ENCODE results near the gene AIPL1. TPM values are rescaled to one million over a fixed set of nuclear protein-coding genes. Genes with fewer than 3 reads are reported as not detected.

The AIPL1 gene
- polyA plus RNA-seq, 3 donors = 0.06 TPM; not detected in 2

DNA sequence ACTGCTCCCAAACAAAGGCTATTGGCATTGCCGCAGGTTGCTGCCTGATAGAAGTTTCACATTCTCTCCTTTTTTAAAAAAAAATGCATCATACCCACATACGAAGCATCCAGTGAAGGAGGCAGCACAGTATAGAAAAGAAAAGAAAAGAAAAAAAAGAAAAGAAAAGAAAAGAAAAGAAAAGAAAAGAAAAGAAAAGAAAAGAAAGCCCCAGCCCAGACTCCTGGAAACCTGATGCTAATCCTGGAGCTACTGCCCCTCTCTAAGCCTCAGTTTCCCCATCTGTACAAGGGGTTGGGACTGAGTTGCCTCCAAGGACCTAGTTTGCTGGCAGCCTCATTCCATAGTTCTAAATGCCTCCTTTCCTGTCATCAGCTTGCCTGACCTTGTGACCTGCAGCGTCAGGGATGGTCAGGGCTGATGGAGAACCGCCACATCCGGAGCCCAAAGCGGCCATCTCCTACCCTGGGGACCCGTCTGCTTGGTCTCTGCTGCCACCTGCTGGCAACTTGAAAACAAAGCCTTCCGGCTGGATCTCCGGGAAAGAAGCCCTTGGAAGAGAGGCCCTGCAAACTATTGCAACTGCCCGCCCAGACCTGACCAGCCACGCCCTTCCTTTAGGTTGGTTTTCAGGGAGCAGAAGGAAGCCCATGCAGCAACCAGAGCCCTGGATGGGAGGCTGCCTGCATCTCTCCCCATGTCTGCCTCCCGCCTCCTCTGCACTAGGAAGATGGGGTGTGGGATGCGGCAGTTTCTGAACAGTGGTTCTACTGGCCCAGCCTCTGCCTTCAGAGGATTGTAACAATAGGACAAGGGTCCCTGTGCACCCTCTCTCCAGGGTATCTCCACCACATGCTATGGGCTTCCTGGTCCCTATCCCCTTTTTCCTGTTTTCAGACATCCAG, 13.0 kb downstream of the AIPL1 start:
- peak; percentile 69 for DNase-seq

DNA sequence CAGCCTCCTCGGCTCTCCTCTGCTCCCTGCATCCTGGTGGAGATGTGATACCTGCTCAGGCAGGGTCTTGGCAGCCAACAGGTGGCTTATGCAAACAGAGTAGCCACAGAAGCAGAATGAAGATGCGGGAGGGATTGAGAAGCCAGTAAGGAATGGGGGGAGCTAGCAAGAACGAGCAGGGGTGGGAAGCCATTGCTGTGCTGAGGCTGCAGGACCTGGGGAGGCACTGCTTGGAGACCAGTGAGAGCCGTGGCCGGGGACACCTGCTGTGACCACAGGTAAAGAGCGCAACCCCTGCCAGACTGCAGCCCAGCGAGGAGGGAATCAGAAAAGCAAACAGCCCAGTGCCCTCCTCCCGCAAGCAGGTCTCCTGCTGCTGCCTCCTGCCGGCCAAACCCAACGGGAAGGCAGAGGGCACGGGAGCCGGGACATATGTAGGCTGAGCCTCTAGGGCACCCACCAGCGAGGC, 14.7 kb downstream of the AIPL1 start:
- no peak for DNase-seq

DNA sequence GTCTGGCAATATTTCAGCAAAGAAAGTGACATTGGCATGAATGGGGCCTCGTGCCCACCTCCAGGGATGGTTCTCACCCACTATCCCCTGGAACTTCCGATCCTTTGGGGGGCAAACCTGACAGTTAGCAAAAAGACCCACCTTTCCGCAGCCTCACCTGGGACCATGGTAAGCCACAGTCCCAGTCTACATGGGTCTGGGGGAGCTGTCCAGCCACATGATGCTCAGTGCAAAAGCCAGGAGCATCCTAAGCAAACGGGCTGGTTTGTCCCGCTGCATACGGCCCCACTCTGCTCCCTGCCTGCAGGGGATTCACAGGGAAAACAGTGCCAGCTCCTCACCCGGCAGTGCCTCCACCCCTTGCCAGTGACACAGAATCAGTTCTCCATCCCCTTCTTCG, 19.3 kb downstream of the AIPL1 start:
- no peak for DNase-seq

DNA sequence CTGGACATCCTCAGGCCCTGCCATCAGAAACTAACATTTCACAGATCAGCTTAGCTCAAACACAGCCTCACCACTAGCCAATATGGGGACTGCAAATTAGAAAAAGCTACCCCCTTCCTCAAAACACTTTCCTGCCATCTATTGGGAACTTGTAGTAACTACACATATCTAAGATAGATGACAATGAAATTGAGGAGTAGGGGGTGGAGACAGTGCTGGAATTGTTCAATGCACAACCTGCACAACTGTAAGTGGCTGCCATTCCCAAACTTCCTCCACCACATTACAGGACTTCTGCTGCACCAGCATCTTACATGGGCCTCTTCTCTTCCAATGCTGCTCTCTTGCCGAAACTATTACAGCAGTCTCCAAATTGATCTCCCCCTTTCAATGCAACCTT, 21.9 kb downstream of the AIPL1 start:
- DNase-seq = no peak

DNA sequence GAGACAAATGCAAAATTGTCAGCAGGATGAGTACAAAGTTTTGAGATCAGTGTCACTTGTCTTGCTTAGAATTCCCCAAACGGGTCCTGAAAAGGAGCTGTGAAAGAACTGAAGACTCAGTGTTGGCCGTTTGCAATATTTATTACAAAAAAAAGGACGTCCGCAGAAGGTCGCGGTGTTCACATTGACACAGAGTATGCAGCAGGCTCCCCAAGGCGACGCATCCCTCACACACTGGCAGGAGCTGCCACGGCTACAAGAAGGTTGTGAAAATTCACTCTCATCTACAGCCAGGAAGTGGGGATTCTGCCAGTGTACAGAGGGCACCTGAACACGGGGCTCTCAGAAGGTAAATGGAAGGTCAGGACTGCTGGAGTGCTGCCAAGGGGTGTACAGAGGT, 26.2 kb downstream of the AIPL1 start:
- no peak for DNase-seq

DNA sequence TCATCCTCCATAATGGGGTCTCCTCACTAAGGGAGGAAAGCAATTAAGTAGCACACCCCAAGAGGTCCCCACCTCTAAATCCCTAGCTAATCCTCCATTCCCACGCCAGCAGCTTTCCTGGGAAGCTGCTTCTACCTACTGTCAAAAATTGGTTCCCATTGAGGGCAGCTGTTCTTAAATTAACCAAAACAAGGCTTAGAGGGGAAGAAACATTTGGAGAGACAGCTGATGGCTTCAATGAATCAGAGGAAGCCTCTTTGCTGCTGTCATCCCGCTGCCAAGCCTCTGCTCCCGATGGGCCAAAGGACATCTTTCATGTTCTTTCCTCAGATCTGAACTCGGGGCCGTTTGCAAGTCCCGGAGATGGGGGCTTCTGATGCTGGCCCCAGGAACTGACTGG, 26.6 kb downstream of the AIPL1 start:
- DNase-seq = no peak

DNA sequence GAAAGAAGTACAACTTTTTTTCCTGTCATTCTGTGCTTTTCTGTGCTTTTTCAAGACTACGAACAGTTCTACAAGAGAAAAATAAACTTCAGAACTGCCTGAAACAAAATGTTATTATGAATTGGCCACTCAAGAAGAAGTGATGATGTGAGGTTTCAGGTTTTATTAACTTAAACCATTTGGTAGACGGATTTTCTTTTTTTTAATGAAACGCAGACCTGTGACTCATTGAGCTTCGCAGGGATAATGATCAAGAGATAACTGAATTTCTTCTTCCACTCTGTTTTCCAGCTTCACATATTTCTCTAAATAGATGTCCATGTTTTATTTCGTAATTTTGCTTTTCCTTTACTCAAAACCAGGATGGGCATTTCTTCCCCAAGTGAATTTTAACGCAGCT, 32.7 kb downstream of the AIPL1 start:
- DNase-seq = no peak

DNA sequence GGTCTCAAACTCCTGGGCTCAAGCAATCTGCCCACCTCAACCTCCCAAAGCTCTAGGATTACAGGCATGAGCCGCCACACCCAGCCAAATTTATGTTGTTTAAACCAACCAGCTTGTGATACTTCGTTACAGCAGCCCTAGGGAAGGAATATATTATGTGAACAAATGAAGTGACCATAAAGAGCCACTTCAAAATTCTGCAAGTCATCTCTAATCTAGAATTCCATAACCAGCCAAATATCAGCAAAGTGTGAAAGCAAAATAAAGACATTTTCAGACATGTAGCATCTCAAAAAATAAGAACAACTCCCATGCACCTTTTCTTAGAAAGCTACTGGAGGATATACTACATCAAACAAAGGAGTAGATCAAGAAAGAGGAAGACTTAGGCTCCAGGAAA, 36.0 kb downstream of the AIPL1 start:
- DNase-seq = no peak

DNA sequence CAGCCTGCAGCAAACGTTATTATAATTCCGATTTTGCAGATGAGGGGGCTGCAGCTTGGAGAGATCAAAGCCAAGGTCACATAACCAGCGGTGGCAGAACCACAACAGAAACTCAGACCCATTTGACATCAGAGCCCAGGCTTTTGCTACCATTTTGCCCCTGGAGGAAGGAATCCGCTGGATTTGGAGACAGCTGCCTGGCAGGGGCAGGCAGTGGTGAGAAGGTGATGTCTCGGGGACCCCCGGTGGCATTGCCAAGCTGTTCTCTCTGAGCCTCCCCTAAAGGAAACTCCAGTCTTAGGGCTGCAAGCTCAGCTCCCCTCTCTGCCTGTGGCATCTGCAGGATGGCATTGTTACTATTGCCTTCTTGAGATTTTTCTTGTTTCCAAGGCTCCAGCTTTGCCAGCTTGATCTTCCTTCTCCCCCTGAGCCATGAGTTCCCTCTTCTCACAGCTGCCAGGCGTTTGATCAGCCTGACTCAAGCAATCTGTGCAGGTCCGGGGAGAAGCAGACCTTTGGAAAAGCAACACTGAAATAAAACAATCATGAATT, 40.8 kb downstream of the AIPL1 start:
- no peak for DNase-seq

DNA sequence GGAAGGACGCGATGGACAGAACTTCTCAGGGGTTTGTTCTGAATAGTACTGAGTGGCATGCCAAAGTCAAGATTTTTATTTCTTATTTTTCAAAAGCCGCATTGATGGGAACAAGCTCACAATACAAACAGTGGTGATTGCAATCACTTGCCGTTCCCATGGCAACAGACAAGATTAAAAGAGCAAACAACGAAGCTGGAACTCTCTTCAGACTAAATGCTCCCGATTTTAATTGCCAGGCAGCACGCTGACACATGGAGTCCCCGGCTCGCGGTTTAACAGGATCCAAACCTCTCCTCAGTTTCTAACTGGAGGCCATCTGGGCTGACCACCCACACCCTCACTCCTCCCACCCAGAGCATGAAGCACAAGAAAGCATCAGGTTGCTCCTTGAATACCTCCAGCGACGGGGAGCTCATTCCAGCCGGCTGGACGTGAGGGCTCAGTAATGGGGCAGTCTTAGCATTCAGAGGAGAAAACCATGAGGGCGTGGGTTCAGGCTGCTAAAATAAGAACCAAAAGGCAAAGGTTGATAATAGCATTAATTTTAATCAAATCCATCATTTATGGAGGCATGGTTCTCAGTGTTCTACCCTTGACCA, 41.5 kb downstream of the AIPL1 start:
- DNase-seq = no peak

DNA sequence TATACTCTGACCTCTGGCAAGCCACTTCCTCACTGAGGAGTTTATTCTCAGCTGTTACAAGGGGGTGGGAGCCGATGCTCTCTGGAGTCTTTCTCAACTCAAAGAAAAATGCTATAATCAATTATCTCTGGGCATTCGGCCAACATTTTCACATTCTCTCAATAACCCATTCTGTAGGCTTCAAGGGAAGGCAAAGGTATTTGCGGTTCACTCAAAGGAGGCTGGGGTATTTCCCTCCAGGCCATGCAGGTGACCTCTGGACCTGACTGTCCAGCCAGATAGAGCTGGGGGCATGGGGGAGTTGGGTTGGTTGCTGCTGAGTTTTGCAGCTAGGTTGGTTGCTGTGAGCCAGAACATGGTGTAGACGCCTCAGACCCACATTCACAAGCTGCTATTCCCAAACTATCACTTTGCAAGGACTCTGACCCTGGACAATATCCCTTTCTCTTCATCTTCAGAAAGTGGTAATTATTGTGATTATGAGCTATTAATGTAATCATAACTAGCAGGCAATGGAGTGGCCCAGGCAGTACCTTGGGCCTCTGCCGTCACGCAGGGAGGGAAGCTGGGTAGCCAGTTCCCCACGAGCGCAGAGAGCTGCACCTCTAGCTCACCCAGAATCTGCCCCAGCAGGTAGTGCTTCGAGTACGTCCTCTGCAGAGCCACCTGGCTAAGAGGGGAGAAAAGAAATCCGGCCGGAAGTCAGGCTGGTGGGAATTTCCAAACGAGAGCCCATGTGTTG, 42.1 kb downstream of the AIPL1 start:
- DNase-seq = no peak

DNA sequence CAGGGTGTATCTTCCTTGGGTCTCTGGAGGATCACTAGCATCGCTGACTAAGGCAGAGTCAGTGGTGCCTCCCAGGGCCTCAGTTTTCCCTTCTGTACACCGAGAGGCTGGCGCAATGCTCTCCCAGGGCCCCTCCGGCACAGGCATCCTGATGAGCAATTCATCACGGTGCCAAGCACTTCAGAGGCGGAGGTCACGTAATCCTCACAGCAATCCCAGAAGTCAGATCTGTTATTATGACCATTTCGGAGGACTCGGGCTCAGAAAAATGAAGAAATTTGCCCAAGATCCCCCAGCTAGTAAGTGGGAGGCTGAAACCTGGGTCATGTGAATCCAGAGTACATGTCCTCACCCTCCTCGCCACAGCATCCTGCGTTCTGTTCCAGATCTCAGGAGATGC, 46.5 kb downstream of the AIPL1 start:
- DNase-seq = no peak

DNA sequence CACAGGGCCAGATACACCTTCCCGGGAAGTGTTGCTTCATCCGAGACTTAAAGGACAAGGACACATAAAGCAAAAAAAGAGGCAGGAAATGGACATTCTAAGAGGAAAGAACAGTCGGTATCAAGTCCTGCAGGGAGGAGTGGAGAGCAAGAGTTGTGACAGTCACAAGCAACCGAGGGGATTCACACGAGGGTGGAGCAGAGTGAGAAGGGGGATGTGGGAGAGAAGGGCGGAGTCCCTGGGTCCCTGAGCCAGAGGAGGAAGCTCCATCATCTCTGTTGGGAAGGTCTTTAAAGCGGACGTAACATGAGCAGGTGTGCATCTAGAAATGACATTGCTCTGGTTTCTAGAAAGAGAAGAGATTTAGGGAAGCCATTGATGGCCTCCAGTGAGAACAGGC, 47.1 kb downstream of the AIPL1 start:
- no peak for DNase-seq

DNA sequence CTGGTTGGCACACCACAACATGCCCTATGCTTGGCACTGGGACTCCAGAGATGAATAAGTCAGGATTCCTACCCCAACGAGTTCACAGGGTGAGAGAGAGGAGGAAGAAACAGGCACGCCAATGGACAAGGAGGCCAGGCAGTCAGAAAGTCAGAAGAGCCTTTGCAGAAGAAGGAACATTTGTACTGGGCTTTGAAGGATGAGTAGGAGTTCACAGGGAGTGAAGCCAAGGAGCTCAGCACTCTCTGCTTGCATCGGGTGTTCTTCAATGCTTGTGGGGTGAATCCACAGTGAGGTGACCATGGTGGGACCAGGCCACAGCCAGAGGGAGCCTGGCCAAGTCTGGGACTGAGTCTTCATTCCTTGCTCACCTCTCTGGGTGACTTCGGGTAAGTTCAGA, 47.5 kb downstream of the AIPL1 start:
- no peak for DNase-seq

DNA sequence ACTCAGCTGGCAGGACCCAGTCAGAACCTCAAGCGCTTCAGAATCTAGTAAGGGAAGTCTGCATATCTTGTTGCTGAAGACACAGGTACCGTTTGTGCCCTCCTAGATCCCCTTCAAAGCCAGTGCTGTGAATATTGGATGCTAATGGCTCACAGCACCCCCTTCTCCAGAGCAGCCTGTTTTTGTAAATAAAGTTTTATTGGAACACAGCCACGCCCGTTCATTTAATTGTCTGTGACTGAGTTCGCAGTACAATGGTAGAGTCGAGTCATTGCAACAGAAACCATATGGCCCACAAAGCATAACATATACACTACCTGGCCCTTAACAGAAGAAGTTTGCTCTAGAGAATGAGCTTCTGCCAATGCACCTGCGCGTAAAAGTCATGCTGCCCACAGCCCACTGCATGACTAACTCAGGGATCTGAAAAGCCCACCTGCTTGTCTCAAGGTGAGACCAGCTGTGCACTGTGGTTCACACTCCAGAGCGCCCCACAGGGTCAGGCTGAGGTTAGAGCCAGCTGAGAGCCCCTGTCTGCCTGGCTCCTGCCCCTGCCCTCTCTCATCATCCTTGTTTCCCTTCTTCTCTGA, 48.8 kb downstream of the AIPL1 start:
- no peak for DNase-seq

DNA sequence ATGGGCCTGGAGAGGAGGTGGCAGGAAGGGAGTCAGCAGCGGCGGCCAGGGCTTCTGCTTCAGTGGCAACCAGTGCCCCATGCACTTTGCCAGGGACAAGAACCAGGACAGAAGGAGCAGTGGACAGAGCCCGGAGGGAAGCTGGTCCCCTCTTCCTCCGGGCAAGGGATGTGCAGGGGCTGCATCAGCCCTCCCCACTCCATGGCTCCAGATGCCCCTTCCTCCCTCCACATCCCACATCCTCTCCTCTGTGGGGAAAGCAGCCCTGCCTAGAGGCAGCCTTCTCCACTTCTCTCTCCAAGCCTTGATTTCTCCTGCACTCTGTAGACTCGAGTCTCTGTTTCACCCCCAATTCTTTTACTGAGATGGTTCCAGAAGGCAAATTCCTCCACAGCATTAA, 50.4 kb downstream of the AIPL1 start:
- DNase-seq = no peak

DNA sequence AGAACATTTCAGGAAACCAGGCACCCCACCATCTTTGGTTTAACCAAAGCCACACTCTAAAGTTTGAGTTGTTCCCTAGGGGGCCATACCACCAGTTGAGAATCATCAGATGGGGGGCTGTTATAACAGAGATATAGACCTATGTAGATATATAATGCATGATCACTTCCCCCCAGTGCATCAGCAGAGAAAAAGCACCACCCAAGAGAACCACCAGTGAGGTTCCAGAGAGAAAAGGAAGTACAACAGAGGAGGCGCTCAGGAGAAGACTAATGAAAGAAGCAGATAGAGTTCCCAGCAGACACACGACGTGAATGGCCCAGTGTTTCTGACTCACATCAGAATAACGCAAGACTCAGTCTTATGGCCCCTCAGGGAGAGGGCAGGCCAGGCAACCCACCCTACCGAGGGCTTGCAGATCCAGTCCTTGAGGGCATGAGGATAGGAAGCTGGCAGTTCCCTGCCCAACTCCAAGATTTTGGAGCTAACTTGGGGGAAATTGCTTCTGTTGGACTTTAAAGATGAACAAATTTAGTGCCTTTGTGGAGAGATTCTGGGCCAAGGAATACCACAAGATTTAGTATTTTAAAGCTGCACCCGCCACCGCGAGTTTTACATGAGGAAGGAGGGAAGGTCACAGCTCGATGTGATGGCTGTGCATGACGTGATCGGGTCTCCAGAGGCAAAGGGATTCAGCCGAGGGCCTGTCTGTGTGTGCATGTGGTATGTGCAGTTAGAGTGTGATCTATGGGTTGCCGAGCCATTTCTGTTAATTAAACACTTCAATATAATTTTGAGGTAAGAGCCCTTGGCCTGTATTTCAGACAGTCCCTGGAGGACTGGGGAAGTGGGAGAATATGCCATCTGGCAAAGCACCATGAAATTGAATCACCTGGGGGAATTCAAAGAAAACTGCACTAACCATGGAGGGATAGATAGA, 53.1 kb downstream of the AIPL1 start:
- DNase-seq = no peak

DNA sequence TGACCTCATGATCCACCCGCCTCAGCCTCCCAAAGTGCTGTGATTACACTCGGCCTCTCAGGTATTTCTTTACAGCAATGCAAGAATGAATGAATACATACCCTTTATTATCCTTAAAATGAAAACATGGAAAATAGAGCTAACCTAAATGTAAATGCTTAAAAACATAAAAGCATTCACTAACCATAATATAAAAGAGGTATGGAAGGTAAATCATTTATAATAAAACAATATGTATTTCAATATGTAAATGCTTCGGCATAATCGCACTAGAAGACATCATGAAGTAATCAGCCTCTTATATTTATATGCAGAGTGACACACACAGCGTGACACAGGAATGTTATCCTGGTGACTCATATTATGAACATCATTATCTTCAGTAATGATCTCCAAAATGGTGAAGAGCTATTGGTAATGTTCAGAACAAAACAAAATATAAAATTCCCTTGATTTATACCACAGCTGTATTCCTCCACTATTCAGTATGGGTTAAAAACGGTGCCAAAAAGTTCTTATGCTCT, 53.9 kb downstream of the AIPL1 start:
- no peak for DNase-seq

DNA sequence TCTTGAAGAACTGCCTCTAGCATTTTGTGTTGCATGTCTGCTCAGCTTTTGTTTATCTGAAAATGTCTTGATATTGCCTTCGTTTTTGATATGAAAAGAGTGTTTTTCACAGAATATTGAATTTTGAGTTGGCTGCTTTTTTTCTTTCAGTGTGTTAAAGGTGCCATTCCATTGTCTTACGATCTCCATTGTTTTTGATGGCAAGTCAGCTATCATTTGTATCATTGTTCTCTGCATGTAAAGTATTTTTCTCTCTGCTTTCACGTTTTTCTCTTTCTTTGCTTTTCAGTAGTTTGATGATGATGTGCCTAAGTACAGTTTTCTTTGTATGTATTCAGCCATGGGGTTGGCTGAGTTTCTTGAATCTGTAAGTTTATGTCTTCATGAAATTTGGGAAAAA, 57.0 kb downstream of the AIPL1 start:
- no peak for DNase-seq

DNA sequence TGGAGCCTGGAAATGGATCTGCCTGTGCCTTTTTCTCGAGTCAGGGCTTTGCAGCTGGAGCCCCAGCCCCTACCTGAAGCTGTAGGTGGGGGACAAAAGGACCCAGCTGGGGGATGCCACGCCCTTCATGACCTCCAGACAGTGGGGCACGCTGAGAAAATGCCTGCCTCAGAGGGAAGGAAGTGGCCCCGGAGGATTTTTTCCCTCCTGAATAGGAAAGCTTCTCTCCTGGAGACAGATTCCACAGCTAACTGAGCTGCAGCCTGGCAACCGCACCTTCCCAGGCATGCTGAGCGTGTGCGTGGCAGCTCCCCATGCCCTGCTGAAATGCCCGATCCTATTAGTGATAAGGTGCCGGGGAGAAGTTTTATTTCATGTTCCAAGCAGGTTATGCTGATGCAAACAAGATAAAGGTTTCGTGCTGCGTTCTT, 58.0 kb downstream of the AIPL1 start:
- DNase-seq = no peak
